HepG2 (cell line): Measurements from ENCODE around the gene CELSR3. TPM values are rescaled to one million over a fixed set of nuclear protein-coding genes. Genes with fewer than 3 reads are reported as not detected.

Source experiments
- ARID5B ChIP-seq: IDR thresholded peaks from 2 replicates; pipeline ENCODE4 v1.4.0; 2020; ENCODE audit warnings: mild to moderate bottlenecking, missing genetic modification reagents
- BHLHE40 ChIP-seq: IDR thresholded peaks from 2 replicates; pipeline ENCODE4 v1.6.1; 2011; ENCODE audit warnings: low read length, improper control_type of control experiment
- CEBPZ ChIP-seq: IDR thresholded peaks from 2 replicates; pipeline ENCODE4 v1.6.1; 2012; ENCODE audit warnings: low read length, improper control_type of control experiment
- CREM ChIP-seq, 2 experiments: sonication (generic) in 1 of 2; formaldehyde crosslinking in 1 of 2; IDR thresholded peaks; 2 replicates each; pipeline versions ENCODE4 v1.4.0 to v1.6.1; 2016 to 2020; ENCODE audit warnings: antibody characterized with exemption in 1 of 2, mild to moderate bottlenecking in 1 of 2, missing genetic modification reagents in 1 of 2
- EEA1 ChIP-seq: sonication (generic); formaldehyde crosslinking; IDR thresholded peaks from 2 replicates; pipeline ENCODE4 v1.5.1; 2020; ENCODE audit warnings: mild to moderate bottlenecking, missing genetic modification reagents, borderline replicate concordance
- ELF3 ChIP-seq: IDR thresholded peaks from 2 replicates; pipeline ENCODE4 v1.6.1; 2016; ENCODE audit warnings: missing genetic modification reagents, missing compliant biosample characterization
- EP300 ChIP-seq, 3 experiments: sonication (generic) in 1 of 3; formaldehyde crosslinking in 1 of 3; IDR thresholded peaks; 2 replicates each; pipeline versions ENCODE4 v1.5.1 to v1.6.1; 2011 to 2020; ENCODE audit warnings: low read depth in 2 of 3, low read length in 2 of 3, borderline replicate concordance in 1 of 3, improper control_type of control experiment in 1 of 3, mild to moderate bottlenecking in 1 of 3, missing genetic modification reagents in 1 of 3, moderate library complexity in 1 of 3
- GABPA ChIP-seq, 2 experiments: IDR thresholded peaks; 2 replicates each; pipeline ENCODE4 v1.6.1; 2011 to 2016; ENCODE audit warnings: low read depth in 2 of 2, low read length in 1 of 2, missing biosample characterization in 1 of 2, missing genetic modification characterization in 1 of 2
- HMG20A ChIP-seq: IDR thresholded peaks from 2 replicates; pipeline ENCODE4 v1.6.1; 2016; ENCODE audit warnings: borderline replicate concordance
- JDP2 ChIP-seq: sonication (generic); formaldehyde crosslinking; IDR thresholded peaks from 2 replicates; pipeline ENCODE4 v1.8.1; 2022; ENCODE audit warnings: missing genetic modification reagents, borderline replicate concordance
- JUN ChIP-seq: sonication (generic); formaldehyde crosslinking; IDR thresholded peaks from 2 replicates; pipeline ENCODE4 v1.4.0; 2020; ENCODE audit warnings: mild to moderate bottlenecking, missing genetic modification reagents
- MED1 ChIP-seq: sonication (generic); formaldehyde crosslinking; IDR thresholded peaks from 2 replicates; pipeline ENCODE4 v1.4.0; 2020; ENCODE audit warnings: missing genetic modification reagents
- MEF2D ChIP-seq: sonication (generic); formaldehyde crosslinking; IDR thresholded peaks from 2 replicates; pipeline ENCODE4 v1.5.1; 2020; ENCODE audit warnings: mild to moderate bottlenecking, missing genetic modification reagents
- NONO ChIP-seq, 2 experiments: fragments of 450-650 bp in 1 of 2; sonication (generic) in 1 of 2; formaldehyde crosslinking in 1 of 2; IDR thresholded peaks in 1 of 2; conservative IDR thresholded peaks in 1 of 2; 2 replicates each; pipeline versions ENCODE4 v1.6.1 to v1.8.0; 2017 to 2022; ENCODE audit warnings: mild to moderate bottlenecking in 1 of 2, missing genetic modification reagents in 1 of 2, moderate library complexity in 1 of 2
- NR2C2 ChIP-seq: sonication (generic); formaldehyde crosslinking; IDR thresholded peaks from 2 replicates; pipeline ENCODE4 v1.4.0; 2020; ENCODE audit warnings: missing genetic modification reagents, mild to moderate bottlenecking, moderate library complexity, borderline replicate concordance
- NR2F1 ChIP-seq, 2 experiments: fragments of 450-650 bp in 1 of 2; formaldehyde crosslinking in 1 of 2; IDR thresholded peaks; 2 replicates each; pipeline versions ENCODE4 v1.5.0 to v1.6.1; 2016 to 2020; ENCODE audit warnings: mild to moderate bottlenecking in 1 of 2, missing compliant biosample characterization in 1 of 2, missing genetic modification reagents in 1 of 2, moderate library complexity in 1 of 2
- NR2F2 ChIP-seq: IDR thresholded peaks from 2 replicates; pipeline ENCODE4 v1.6.1; 2012; ENCODE audit warnings: low read depth, inconsistent platforms, borderline replicate concordance
- ZFX ChIP-seq: sonication (generic); formaldehyde crosslinking; IDR thresholded peaks from 2 replicates; pipeline ENCODE4 v1.4.0; 2020; ENCODE audit warnings: mild to moderate bottlenecking, low read depth, missing genetic modification reagents, moderate library complexity
- ZKSCAN5 ChIP-seq: sonication (generic); formaldehyde crosslinking; IDR thresholded peaks from 2 replicates; pipeline ENCODE4 v1.5.1; 2020; ENCODE audit warnings: mild to moderate bottlenecking, missing genetic modification reagents
- ZNF431 ChIP-seq: sonication (generic); formaldehyde crosslinking; IDR thresholded peaks from 2 replicates; pipeline ENCODE4 v1.9.0; 2022; ENCODE audit warnings: missing genetic modification reagents, low read depth, mild to moderate bottlenecking, borderline replicate concordance
- polyA plus RNA-seq, 8 experiments: library from polyadenylated mRNA; depleted of rRNA in 3 of 8; stranded (reverse) in 7 of 8; unstranded in 1 of 8; fragments of >200 nt; fragmentation: Illumina TruSeq in 4 of 8; extraction: Trizol in 4 of 8; gene quantifications; 2 replicates each; pipeline versions ENCODE4 v1.2.1 to v1.2.3, GENCODE V29; 2011 to 2016; ENCODE audit warnings: low read depth in 4 of 8, missing spikeins in 1 of 8, mixed read lengths in 1 of 8; ENCODE audit not compliant: insufficient read depth in 1 of 8
- total RNA-seq, 5 experiments: library from RNA; depleted of rRNA; stranded (reverse); fragments of >200 nt; fragmentation: Illumina TruSeq; extraction: Trizol; gene quantifications; 2 replicates each; pipeline ENCODE4 v1.2.3, GENCODE V29; 2016; ENCODE audit warnings: low read depth in 1 of 5

CELSR3 gene
- total and polyA plus RNA-seq, 2 of the 13 experiments (the other 11 are each of a cell fraction or from before 2014, with no cell fraction given), result 5.4 to 6.7 TPM

- TF ChIP-seq CEBPZ (no peak), GABPA (IDR thresholded peaks at IDR 0.05; ENCODE audit: low read depth, low read length) (no peak), GABPA (CRISPR knock-in tag; IDR thresholded peaks at IDR 0.05; ENCODE audit: low read depth) (peak; percentile 57), HMG20A (CRISPR knock-in tag) (peak; percentile 35; the same call in 1 of the 2 replicates), MEF2D (CRISPR knock-in tag) (peak; percentile 76; the same call in 1 of the 2 replicates), JUN (CRISPR knock-in tag) (0 out of 2 replicates have a peak, but pooled peaks have one; percentile 8), ZFX (CRISPR knock-in tag) (peak; percentile 76), NONO (IDR thresholded peaks at IDR 0.05) (no peak), NONO (CRISPR knock-in tag; conservative IDR thresholded peaks at IDR 0.05) (0 out of 2 replicates have a peak, but pooled peaks have one; percentile 37), NR2F1 (CRISPR knock-in tag; IDR thresholded peaks at IDR 0.05) (peak in 1 of 2 experiments; percentile 74; a peak in 2 of 4 replicates), MED1 (CRISPR knock-in tag) (peak; percentile 93), JDP2 (CRISPR knock-in tag) (no peak), NR2C2 (CRISPR knock-in tag) (peak; percentile 87), CREM (IDR thresholded peaks at IDR 0.05) (peak; percentile 66), CREM (CRISPR knock-in tag; IDR thresholded peaks at IDR 0.05) (no peak), EEA1 (CRISPR knock-in tag) (no peak), BHLHE40 (peak; percentile 80), ZKSCAN5 (CRISPR knock-in tag) (no peak), ELF3 (CRISPR knock-in tag) (peak; percentile 88), ARID5B (CRISPR knock-in tag) (peak; percentile 82), NR2F2 (peak; percentile 80), EP300 (IDR thresholded peaks at IDR 0.05; ENCODE audit: low read depth in 2 of 2, low read length in 2 of 2) (peak in 1 of 2 experiments; percentile 81; a peak in 2 of 4 replicates), EP300 (CRISPR knock-in tag; IDR thresholded peaks at IDR 0.05; ENCODE audit: borderline replicate concordance) (peak; percentile 67; the same call in 1 of the 2 replicates), ZNF431 (CRISPR knock-in tag) (peak; percentile 68; the same call in 1 of the 2 replicates)
Measured at GRCh38 chr3:48623851-48624547, 38.7 kb downstream of the CELSR3 start (continued).
